GM18520 (cell line): ENCODE results near the gene IPO9.

Experiments used
- ATAC-seq: cut with Tn5 transposase; IDR thresholded peaks from one replicate; pipeline ENCODE4 v1.9.1; 2021; ENCODE audit not compliant: unreplicated experiment

The IPO9 gene

DNA sequence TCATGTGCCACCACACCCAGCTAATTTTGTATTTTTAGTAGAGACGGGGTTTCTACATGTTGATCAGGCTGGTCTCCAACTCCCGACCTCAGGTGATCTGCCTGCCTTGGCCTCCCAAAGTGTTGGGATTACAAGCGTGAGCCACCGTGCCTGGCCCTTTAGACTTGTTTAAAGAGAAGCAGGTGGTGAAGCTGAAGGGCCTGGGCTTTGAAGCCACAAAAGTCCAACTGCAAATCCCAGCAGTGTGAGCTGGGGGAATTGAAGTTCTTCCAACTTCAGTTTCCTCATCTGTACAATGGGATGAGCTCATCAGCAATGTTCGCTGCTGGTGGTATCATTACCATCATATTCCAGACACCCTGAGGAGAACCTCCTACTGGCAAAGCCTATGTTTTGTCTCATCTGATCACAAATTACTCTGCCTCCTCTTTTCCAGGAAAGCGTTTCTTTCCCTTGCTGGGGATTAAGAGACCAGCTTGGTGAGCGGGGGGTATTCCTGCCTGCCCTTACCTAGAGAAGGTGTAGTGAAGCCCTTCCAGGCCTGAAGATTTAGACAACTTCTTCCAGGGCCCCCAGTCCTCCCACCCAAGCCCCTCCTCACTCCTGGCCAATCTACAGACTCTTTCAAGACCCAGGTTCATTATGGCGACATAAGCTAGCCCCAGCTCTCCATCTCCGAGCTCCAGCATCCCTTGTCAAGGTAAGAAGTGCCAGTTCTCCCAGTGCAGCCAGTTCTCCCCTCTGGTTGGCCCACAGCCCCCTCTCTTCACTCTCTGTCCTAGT lies 57.3 kb downstream of the IPO9 start:
- no peak for ATAC-seq

DNA sequence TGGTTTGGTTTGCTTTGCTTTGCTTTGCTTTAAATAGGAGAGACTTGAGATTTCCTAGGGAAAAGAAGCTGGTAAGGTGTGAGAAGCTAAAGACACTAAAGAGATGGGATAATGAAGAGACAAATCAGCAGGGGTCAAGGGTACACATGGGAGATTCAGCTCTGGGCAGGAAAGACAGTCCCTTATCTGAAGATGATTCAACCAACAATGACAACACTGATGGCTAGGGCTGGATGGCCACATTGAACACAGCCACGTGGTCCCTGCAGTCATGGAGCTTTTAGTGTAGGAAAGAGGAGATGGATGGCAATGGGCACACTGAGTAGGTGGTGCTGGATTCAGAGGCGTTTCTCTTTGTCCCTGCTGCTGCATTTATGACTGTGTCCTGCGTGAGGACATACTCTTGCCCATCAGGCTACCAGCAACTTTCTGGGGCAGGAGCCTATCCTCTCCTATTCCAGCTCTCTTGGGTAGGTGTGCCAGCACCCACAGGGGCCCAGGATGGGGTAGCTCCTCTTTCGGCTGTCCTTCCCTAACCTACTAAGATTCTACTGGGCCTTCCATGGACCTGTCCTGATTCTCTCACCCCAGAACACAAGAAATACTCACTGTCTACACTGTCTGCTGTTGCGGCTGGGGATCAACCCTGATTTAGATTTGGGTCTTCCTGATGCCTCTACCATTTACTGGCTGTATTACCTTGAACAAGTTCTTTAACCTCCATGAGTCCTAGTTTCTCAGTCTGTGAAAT lies 58.3 kb downstream of the IPO9 start:
- ATAC-seq = no peak

DNA sequence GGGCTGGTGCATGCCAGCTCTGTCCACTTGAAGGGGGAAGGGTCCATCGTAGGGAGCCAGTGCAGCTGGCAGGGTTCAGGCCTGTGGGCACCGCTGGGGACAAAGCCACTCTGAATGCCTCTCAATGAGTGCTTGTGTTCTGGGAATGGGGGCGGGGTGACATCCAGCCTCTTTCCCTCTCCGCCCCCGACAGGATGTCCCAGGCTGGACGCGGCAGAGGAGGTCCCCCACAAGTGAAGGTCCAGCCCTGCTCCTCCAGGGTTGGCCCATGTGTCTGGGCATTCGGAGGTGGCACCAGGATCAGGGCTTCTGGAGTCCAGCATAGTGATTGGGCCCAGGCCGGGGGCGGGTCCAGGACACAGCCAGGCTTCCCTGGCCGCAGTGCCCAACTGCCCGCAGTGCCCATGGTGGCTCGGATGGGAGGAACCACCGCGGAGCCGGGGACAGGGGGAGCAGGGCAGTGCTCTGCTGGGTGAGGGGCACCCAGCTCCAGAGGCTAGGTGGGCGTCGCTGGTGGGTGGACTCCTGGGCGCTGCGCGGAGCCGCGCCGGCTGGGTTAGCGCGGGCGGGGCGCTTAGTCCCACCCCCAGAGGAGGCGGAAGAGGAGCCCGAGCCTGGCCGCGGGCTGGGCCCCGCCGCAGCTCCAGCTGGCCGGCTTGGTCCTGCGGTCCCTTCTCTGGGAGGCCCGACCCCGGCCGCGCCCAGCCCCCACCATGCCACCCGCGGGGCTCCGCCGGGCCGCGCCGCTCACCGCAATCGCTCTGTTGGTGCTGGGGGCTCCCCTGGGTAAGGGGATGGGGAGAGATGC lies 59.5 kb downstream of the IPO9 start, which contains the start of gene SHISA4:
Gene SHISA4 (plus strand): TSS at position 617 of the 808 bp plus-strand sequence. CDS start 97 bp downstream, at position 714.
- ATAC-seq = no peak

DNA sequence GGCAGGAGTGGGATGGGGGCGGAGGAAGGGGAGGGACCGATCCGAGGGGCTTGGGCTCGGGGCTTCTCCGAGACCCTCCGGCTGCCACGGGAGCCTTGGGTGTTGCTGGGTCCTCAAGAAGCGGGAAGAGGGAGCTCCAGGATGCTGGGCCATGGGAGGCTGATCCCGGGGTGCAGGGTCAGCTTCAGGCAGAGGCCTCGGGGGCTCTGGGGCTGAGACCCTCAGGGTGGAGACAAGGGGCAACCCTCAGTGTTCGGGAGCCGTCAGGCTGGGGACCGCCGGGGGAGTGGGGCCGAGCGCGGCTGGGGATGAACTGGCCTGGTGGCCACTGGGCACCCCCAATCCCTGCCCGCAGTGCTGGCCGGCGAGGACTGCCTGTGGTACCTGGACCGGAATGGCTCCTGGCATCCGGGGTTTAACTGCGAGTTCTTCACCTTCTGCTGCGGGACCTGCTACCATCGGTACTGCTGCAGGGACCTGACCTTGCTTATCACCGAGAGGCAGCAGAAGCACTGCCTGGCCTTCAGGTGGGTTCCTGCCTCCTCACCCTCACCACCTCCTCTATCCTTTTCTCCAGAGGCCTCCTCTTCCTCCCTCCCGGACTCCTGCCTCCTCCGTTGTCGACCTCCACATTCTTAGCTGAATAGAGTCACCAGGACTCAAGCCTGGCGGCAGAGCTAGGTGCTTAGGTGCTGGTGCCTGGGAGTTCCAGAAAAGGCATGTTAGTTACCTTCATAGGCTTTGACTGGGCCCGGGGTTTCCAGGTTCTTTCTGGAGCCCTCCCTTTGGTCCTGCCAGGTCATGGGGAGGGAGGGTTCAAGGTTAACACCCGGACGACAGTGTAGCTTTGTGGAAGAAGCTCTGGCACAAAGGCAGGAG lies 60.4 kb downstream of the IPO9 start:
- no peak for ATAC-seq

DNA sequence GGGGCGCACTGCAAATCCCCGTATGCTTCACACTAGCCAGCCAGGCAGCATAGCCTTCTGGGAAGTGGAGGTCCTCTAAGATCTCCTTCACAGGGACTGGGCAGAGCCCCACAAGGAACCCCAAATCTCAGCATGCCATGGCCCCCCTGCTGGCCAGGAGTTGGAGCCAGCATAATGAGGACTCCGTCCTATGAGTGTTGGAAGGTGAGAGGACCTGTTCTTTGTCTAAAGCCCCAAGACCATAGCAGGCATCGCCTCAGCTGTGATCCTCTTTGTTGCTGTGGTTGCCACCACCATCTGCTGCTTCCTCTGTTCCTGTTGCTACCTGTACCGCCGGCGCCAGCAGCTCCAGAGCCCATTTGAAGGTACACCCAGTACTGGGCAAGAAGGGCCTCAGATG lies 61.3 kb downstream of the IPO9 start:
- no peak for ATAC-seq

DNA sequence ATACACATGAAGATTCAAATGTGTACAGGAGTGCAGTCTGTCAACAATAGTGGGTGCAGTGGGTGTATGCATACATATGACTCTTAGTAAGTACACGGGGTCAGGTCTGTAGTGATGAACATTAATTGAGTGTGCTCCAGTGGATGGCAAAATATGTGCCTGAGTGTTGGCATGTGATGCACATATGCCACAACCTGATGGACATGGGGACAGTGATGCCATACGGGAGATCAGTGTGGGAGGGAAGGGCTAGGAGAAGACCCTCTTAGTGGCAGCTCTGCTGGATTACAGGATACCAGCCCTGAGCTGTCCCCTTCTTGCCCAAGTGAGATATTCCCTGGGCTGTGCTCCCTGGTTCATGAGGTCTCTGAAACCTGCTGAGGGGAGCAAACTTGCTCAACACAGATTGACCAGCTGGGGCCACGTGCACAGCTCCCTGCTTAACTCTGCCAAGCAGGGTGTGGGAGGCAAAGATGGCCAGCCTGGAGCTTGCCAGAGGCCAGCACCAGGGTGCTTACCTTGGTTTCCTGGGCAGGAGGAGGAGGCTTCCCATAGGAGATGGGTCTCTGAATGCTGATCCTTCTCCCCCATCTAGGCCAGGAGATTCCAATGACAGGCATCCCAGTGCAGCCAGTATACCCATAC lies 62.0 kb downstream of the IPO9 start:
- no peak for ATAC-seq

DNA sequence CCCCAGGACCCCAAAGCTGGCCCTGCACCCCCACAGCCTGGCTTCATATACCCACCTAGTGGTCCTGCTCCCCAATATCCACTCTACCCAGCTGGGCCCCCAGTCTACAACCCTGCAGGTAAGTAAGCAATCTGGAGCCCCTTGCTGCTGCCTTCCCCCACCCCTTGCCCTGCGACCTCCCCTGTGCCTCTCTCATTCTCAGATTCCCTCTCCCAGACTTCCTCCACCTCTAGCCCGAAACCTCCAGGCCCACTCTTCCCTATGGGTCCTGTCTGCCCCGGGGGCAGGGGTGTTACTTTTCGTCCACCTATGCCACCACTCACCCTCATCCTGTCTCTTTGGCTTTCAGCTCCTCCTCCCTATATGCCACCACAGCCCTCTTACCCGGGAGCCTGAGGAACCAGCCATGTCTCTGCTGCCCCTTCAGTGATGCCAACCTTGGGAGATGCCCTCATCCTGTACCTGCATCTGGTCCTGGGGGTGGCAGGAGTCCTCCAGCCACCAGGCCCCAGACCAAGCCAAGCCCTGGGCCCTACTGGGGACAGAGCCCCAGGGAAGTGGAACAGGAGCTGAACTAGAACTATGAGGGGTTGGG lies 62.6 kb downstream of the IPO9 start:
- no peak for ATAC-seq

DNA sequence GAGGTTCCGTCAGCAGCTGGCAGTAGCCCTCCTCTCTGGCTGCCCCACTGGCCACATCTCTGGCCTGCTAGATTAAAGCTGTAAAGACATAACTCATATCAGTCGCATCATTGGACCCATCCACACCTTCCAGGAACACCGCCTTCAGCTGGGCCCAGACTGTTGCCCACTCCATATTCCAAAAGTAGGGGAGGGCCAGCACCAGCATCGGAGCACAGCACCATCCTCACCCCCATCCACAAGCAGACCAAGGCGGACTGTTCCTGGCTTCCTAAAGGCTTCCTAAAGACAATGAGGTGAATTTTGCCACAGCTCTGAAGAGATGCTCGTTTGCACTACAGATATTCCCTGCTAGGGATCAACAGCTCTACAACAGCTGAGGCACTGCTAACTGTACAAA lies 63.3 kb downstream of the IPO9 start:
- no peak for ATAC-seq

DNA sequence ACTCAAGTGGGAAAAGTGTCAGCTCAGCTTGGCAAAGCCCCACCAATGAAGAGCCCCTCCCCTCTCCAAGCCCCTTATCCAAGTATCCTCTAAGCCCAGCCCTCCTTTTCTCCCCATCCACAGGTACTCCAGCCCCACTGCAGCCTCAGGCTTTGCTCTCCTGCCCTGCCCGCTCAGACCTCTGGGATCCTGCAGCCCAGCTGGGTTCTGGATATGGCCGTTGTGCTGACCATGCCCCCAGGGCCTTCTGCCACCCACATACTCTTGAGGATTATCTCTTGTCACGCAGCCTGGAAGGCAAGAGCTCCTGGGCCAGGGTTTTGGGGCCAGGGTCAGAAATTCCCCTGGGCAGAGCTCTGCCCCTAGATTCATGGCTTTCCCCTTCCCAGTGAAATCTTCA lies 64.5 kb downstream of the IPO9 start:
- ATAC-seq = no peak

DNA sequence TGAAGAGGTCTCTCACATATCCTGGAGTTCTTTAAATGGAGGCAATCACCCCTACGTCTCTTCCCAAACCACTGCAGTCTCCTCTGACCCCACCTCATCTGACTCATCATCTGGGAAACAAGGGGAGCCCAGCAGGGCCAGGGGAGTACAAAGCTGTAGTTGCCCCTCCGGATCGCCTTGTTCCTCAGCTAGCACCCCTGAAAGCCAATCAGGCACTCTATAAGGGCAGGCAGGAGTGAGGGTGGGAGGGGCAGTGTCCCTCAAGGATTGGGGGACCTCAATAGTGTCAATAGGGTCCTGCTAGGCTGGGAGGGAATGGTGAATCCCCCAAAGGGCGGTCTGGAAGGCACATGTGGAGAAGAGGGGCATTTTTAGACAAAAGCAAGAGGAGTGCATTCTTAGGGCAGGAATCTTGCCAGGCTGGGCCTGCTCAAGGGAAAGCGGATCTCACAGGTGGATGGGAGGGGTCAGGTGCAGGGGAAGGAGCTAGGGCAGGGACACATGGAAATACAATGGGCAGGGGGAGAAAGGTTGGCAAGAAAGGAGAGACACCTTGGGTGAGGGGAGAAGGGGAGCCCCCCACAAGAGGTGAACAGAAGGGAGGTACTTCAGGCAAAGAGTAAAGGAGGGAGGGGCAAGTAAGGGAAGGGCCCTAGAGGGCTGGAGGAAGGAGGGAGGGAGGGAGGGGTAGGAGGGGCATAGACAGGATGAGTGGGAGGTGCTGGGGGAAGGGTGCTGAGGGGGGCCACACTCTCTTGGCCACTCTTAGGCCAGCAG lies 65.6 kb downstream of the IPO9 start:
- ATAC-seq = no peak

DNA sequence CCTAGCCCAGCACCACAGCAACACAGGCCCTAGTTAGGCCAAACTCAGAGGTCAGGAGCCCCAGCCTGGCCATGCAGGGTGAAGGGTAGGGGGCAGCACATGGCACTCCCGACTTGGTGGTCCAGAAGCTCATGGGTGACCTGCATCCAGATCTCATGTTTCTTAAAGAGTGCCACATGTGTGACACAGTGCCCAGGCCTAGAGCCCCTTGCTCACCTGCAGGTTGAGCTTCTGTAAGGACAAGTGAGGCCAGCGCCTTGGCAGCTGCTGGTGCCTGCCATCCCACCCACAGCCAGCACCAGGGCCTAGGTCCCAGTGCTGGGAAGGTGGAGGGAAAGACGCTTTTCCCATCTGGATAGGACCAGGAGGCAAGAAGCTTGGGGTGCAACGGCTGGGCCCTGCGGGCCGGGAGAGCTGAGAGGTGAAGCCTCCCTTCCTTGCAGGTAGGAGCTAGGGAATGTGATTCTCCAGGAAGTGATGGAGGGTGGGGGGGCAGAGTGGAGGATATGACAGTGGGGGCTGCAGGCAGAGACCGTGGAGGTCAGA lies 66.2 kb downstream of the IPO9 start:
- no peak for ATAC-seq

DNA sequence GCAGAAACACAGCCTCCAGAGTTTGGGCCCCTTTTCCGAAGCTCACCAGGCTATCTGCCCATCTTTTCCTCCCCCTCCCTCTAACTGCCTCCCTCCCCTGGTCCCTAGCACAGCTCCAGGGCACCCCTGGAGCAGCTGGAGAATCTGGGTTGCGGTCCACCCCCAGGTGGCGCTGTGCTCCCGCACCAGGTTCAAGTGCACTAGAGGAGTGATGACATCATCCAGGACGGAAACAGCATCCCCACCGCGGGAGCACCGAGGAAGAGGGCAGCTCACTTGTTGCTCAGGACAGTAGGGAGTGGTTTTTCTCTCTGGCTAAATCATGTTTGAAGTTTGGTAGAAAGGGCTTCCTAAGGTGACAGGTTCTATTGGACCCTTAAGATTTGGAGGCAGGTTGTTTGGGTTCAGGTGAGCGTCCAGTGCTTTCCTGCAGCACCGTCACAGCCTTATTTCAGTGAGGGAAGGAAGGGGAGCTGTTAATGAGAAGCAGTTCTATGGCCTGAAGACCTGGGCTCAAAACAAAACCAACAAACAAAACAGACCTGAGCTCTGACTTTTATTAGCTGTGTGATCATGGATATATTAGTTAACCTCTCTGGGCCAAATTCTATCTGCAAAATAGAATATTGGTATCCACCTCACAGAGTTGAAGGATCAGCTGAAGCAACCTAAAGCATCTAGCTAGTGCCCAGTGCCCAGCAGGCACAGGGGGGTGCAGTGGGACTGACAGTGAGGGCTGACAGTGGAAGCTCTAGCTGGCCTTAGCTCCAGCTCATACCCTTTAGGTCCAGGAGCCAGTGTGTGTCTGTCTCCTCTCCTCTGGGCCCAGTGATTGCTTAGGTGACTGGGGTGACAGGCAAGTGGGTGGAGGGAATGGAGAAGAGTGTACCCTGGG lies 67.2 kb downstream of the IPO9 start:
- peak; percentile 70 for ATAC-seq

DNA sequence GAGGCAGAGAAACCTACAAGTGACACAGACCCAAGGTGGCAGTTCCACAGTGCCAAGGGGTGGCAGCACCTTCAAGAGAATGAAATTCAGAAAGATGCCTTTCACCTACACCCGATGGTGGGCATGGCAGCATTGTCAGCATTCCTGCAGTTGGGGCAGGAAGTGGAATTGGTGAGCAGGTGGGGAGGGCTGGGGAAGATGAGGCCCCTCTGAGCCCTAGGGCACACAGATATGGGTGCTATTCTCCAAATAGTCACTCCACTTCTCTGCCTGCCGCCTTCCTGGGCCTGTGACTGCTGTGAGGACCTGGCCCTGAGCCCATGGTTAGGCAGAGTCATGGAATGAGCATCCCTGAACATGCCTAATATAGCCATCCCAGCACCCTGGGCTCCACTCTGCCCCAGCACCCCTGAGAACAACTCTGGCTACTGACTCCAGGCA lies 68.0 kb downstream of the IPO9 start:
- ATAC-seq = no peak

DNA sequence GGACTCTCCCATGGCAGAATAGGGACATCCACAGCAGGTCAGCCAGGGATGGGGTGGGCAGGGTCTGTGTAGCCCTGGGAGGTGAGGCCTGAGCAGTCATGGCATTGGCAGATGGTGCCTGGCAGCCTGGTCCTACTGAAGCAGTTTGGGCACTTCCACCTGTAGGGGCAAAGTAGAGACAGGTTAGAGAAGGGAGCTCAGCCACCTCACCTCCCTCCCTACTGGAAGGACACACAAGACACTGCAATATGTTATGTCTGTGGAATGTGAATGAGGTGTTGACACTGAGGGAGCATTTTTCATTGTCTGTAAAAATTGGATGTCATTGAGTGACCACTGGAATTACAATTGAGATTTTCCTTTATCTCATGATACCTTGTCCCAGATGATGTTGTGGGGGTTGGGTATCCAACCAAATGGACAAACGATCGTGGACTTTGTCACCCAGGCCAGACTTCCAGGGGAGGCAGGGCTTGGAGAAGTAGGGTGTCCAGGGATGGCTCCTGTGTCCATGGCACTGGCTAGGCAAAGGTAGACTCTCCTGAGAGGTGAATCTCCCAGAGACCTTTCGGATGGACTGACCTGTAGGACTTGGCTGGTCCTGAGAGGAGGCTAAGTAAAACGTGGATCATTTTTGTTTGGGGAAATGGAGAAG lies 69.4 kb downstream of the IPO9 start:
- no peak for ATAC-seq

DNA sequence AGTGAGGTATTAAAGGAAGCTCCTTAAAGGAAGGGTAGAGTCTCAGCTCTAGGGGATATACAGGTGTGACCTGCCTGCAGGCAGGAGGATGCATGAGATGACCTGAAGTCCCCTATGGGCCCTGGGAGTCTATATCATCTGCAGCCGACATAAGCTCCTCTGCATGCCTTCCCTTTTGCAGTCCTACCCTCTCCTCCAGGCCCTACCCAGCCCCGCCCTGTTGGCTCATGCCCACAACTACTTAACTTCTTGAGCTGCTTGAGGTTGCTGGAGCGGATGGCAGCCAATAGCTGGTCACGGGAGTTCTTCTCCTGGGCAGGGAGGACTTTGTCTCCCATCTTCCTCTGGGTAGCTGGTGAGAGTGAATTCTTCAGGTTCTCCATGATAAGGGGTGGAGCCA lies 70.0 kb downstream of the IPO9 start:
- no peak for ATAC-seq

DNA sequence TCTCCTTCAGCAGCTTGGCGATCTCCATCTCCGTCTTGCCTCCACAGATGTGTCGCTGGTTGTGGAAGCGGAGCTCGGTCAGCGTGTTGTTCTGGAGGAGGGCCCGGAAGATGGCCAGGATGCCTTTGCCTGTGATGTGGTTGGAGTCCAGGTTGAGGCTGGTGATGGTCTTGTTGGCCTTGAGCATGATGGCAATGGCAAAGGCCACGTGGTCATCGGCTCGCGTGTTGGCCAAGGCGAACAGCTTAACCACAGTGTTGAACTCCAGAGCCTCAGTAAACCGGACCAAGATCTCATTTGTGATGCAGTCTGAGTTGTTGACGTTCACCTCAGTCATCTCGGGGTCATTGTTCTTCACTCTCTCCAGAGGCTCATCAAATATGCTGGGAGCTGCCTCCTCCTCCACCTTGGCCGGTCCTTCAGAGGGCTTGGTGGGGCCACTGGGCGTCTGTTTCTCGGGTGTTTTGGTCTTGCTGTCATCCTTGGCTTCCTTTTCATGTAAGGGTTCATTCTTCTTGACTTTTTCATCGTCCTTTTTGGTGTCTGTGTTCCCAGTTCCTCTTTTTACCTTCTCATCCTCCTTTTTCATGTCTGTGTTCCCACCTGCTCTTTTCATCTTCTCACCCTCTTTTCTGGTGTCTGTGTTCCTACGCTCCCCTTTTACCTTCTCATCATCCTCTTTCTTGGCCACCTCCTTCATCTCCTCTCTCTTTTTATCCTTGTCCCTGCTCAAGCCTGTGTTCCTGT lies 70.9 kb downstream of the IPO9 start:
- no peak for ATAC-seq
